GM12872 (cell line): ENCODE measurements around the gene PLIN5.

Experiments
- CTCF ChIP-seq: IDR thresholded peaks from 3 replicates; pipeline ENCODE4 v1.5.1; 2011; ENCODE audit warnings: low read depth, mild to moderate bottlenecking, low read length, moderate library complexity; ENCODE audit not compliant: insufficient read depth

PLIN5 gene

GRCh38 chr19:4579389-4579788 lies 44.4 kb upstream of the PLIN5 start:
- no peak for TF ChIP-seq CTCF

- TF ChIP-seq CTCF: no peak
Observed at GRCh38 chr19:4578552-4579248, 43.7 kb upstream of the PLIN5 start.

- no peak for TF ChIP-seq CTCF
Observed at GRCh38 chr19:4577020-4577782, 42.2 kb upstream of the PLIN5 start.

- peak; percentile 77 for TF ChIP-seq CTCF
Observed at GRCh38 chr19:4576016-4576933, 41.3 kb upstream of the PLIN5 start.

GRCh38 chr19:4575267-4576015 lies 40.4 kb upstream of the PLIN5 start:
- TF ChIP-seq CTCF: no peak

- TF ChIP-seq CTCF: no peak
Observed at GRCh38 chr19:4573682-4574081, 38.7 kb upstream of the PLIN5 start.
